Endometrial microvascular endothelial cells (primary cell): Measurements from ENCODE around the gene CMTM6. TPM values are rescaled to one million over a fixed set of nuclear protein-coding genes. Genes with fewer than 3 reads are reported as not detected.

Source experiments
- in situ Hi-C: cut with HindIII; loops from 2 replicates; pipeline ENCODE4 v1.10.0; 2017; ENCODE audit warnings: low sequenced_read_pairs, low pct_unique_long_range_greater_than_20kb; ENCODE audit errors: inconsistent ontology term
- total RNA-seq: library from RNA; depleted of rRNA; stranded (reverse); fragments of >200 nt; gene quantifications from one replicate; pipeline ENCODE4 v1.2.3, GENCODE V29; 2015; ENCODE audit errors: inconsistent ontology term

Gene CMTM6
- total RNA-seq, 1 donor from 2014 or later, result 102 TPM

DNA sequence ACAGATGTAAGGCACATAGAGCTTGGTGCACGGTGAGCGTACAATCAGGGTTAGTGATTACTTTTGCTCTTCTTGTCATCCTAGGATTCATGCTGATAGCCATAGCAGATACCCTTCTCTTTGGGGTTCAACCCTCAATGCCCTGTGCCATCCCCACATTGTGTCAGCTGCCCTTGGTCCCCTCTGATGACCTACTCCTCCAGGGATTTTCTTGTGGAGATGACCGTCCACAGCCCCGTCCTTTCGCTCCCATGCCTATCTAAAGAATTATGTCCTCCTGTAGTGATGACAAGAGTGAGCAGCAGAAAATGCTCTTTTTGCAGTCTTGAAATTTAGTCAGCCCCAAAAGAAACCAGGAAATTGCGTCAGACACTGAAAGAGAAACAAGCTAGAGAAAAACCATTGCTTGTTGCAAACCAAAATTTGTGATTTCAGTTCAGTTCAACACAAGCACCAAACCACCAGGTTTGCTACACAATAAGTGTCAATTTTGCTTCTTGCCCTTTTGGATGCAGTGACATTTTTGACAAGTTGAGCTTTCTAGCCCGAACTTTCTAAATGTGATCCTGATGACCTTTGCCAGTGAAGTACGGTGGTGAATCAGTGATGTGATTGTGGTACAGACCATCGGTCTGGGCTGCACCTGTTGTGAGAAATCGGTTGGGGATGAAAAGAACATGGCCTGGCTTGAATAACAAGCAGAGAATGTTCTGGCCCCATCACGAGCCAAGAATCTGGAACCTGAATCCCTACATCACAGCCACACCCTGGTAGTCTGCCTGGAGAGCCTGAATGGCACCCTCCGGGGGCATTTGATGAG, 69.7 kb downstream of the CMTM6 start:
- in situ Hi-C loops, result loop anchor here (25.0 kb wide), 1 partner anchor 246 kb away; no protein-coding TSS in a partner anchor

DNA sequence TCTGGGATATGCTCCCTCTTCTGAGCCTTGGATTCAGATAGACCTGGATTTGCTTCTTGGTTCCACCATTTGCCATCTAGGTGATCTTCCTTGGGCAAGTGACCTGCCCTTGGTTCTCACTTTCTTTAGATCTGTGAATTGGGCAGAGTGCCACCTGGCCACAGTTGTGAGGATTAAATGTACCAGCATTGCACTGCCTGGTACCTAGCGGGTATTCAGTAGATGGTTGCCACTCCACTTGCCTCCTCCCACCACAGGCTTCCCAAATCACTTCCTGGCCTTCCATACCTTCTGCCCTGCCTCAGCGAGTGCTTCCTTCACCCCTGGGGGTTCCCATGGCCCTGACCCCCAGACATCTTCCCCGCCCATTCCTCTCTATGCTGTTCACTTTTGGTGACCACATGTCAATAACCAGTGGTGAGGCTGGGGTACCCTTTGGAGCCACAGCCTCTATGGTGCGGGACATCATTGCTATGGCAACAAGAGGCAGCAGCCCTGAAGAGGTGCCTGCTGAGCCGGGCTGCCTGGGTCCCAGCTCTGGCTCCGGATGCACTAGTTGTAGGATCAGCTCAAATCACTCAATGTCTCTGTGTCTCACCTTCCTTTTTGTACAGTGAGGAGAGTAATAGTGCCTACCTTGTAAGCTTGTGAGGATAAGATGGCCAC, 70.5 kb downstream of the CMTM6 start:
- in situ Hi-C loops, result loop anchor here (25.0 kb wide), 1 partner anchor 245 kb away; no protein-coding TSS in a partner anchor

GRCh38 chr3:32431481-32431880, 71.2 kb downstream of the CMTM6 start:
- in situ Hi-C loops, result loop anchor here (25.0 kb wide), 1 partner anchor 244 kb away; no protein-coding TSS in a partner anchor

Other genes with a start within 250 kb of the CMTM6 start
- 40.7 TPM for gene CMTM7, start 111.0 kb downstream of the CMTM6 start, total RNA-seq
- 41.3 TPM for gene DYNC1LI1, start 68.0 kb upstream of the CMTM6 start, total RNA-seq
- gene CNOT10, start 182.3 kb upstream of the CMTM6 start, total RNA-seq, result 14.8 TPM